HG02678 (cell line): Measurements from ENCODE around the gene RNASEH2C.
"Not testable (repeated sequence)": the region's sequence is repeated elsewhere in the genome, so short reads cannot be mapped to it uniquely, and the experiment has no call there.

Experiments
- ATAC-seq: cut with Tn5 transposase; IDR thresholded peaks from one replicate; pipeline ENCODE4 v1.9.1; 2021; ENCODE audit warnings: mild to moderate bottlenecking, moderate library complexity; ENCODE audit not compliant: unreplicated experiment

The RNASEH2C gene

GRCh38 chr11:65720211-65720934, at the start of gene RNASEH2C:
TSS of gene RNASEH2C (minus strand) at chr11:65720798. CDS start at chr11:65720758, 40 bp downstream.
- ATAC-seq, result peak; percentile 79

DNA sequence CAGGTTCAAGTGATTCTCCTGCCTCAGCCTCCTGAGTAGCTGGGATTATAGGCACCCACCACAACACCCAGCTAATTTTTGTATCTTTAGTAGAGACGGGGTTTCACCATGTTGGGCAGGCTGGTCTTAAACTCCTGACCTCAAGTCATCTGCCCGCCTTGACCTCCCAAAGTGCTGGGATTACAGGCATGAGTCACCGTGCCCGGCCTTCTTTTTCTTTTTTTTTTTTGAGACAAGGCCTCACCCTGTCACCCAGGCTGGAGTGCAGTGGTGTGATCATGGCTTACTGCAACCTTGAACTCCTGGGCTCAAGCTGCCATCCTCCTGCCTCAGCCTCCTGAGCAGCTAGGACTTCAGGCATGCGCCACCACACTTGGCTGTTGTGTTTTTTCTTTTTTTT, 47.2 kb upstream of the RNASEH2C start:
- ATAC-seq, result not testable (repeated sequence)

- ATAC-seq, result no peak
These were observed 46.8 kb upstream of the RNASEH2C start for GRCh38 chr11:65767406-65767805.

- no peak for ATAC-seq
These were observed 45.9 kb upstream of the RNASEH2C start for GRCh38 chr11:65766535-65766934.

DNA sequence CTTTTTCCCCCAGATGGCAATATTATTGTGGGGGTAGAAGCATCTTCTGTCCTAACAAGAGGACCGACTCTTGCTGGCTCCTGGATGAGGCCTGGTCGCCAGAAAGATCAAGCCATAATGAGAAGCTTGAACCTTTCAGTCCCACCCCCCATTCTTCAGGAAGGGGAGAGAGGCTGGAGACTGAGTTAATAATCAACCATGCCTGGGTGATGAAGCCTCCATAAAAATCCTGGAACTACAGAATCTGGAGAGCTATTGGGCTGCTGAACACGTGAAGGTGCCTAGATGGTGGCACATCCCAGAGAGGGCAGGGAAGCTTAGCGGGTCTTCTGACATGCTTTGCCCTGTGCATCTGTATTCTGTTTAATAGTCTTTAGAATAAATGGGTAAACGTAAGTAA, 43.8 kb upstream of the RNASEH2C start:
- ATAC-seq, result no peak

GRCh38 chr11:65762816-65763215, 42.2 kb upstream of the RNASEH2C start:
- ATAC-seq, result not testable (repeated sequence)

DNA sequence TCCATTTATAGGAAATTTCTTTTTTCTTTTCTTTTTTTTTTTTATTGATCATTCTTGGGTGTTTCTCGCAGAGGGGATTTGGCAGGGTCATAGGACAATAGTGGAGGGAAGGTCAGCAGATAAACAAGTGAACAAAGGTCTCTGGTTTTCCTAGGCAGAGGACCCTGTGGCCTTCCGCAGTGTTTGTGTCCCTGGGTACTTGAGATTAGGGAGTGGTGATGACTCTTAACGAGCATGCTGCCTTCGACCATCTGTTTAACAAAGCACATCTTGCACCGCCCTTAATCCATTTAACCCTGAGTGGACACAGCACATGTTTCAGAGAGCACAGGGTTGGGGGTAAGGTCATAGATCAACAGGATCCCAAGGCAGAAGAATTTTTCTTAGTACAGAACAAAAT, 41.6 kb upstream of the RNASEH2C start:
- ATAC-seq, result not testable (repeated sequence)

GRCh38 chr11:65745049-65745448, 24.5 kb upstream of the RNASEH2C start:
- no peak for ATAC-seq

GRCh38 chr11:65744699-65745042, 24.1 kb upstream of the RNASEH2C start:
- no peak for ATAC-seq

GRCh38 chr11:65744026-65744698, 23.6 kb upstream of the RNASEH2C start:
- no peak for ATAC-seq

- ATAC-seq, result no peak
These were observed 23.1 kb upstream of the RNASEH2C start for GRCh38 chr11:65743681-65744025.

DNA sequence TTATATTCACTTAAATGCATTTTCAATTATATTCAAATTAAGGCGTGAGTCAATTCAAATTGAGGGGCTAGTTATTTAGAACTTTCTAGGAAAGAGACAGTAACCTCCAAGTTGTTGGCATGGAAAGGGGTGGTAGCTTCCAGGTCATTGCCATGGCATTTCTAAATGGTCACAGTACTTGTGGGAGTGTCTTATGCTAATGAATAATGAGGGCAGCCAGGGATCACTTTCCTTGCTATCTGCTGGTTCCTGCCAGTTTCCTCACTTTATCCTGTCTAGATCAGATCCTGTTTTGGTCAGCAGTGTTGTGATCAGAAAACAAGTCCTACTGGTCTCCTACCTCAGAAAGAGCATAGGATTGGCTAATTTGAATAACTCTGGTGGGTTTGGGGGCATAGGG, 21.8 kb upstream of the RNASEH2C start:
- ATAC-seq, result no peak

GRCh38 chr11:65741185-65741584, 20.6 kb upstream of the RNASEH2C start:
- no peak for ATAC-seq

GRCh38 chr11:65739022-65739421, 18.4 kb upstream of the RNASEH2C start:
- no peak for ATAC-seq

DNA sequence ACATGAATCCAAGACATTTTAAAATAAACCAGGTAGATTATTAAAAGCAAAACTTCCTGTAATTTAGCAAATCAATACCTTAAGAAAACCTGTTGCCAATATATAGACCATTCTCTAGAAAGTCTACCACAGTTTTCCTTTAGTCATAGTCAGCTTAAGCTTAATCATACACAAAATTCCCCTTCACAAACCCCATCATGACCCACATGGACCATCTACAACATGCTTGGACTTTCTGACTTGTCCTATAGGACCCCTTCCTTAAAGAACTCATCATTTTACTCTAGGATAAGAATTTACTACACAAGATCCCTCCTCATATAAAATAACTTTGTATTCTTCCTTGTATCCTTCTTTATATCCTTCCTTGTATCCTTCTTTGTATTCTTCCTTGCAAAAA, 16.2 kb upstream of the RNASEH2C start:
- no peak for ATAC-seq

GRCh38 chr11:65735111-65735510, 14.5 kb upstream of the RNASEH2C start:
- ATAC-seq, result not testable (repeated sequence)

- no peak for ATAC-seq
These were observed 9.9 kb upstream of the RNASEH2C start for GRCh38 chr11:65730461-65730860.

GRCh38 chr11:65727865-65728264, 7.3 kb upstream of the RNASEH2C start:
- ATAC-seq, result no peak

GRCh38 chr11:65726660-65727059, 6.1 kb upstream of the RNASEH2C start:
- ATAC-seq, result no peak

DNA sequence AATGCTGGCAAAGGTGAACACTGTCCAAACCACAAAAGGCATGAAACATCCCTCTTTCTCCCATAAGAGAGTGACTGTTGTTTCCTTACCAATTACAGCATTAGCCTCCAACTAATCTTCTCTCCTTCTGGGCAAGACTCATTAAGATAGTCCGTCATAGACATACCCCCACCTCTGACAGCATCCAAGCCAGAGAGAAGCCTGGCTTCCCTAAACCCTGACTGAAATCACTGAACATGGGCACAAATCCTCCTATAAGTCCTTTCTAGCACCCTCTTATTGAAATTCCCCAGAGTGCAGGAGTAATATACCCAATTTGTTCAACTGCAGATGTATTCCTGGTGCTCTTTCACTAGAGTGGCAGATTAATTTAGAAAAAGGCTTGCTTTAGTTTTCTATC, 1.7 kb upstream of the RNASEH2C start:
- no peak for ATAC-seq

- ATAC-seq, result peak; percentile 3
These were observed 757 bp downstream of the RNASEH2C start for GRCh38 chr11:65719871-65720210.

GRCh38 chr11:65718964-65719492, 1.6 kb downstream of the RNASEH2C start:
- ATAC-seq, result no peak

GRCh38 chr11:65718531-65718930, 2.1 kb downstream of the RNASEH2C start:
- no peak for ATAC-seq
